Stimulated activated CD4-positive, alpha-beta T cell treated with anti-CD3 and anti-CD28 coated beads, TNF-alpha, amount 100 ng/mL, for 4 hours (primary cell): Measurements from ENCODE around the gene NAXD.
"Not testable (repeated sequence)": the region's sequence is repeated elsewhere in the genome, so short reads cannot be mapped to it uniquely, and the experiment has no call there.

Experiments
- DNase-seq, 3 experiments: peaks; one replicate each; pipeline ENCODE4 v3.0.0-alpha.2; 2020; ENCODE audit warnings: low read depth in 3 of 3

Gene NAXD

DNA sequence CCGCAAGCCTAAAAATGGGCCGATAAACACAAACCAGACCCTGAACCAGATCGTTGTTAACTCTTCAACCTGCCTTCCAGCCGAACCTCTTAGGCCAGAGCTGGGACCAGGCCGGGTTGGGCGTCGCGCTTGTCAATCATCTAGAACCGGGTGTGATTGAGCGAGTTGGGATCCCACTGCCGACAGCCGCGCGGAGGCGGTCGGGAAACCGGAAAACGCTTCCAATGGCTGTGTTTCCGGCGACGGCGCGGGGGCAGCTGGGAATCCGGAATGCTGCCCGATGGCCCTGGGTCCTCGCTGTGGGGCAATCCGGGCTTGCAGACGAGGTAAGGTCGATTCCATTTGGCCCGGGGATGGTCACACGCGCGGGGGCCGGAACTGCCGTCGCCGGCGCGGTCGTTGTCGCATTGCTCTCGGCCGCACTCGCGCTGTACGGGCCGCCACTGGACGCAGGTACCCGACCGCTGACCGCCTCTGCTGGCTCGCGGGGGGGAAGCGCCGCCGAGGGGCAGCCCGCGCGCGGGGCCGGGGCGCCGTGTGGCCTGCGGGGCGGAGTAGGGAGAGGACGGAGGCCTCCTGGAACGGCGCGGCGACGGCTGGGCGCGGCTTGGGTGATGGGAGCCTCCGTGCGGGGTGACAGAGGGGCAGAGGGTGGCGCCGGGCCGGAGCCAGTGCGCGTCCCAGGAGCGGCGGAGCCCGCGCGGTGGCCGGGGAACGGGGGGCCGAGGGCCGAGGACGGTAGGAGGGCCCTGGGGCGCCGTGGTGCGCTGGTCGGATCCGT, at the start of gene NAXD:
TSS of gene NAXD (plus strand) at position 224 of the 781 bp plus-strand sequence. CDS start at position 281, 57 bp downstream.
- peak; percentile 50 to 68 (median 61) for DNase-seq

DNA sequence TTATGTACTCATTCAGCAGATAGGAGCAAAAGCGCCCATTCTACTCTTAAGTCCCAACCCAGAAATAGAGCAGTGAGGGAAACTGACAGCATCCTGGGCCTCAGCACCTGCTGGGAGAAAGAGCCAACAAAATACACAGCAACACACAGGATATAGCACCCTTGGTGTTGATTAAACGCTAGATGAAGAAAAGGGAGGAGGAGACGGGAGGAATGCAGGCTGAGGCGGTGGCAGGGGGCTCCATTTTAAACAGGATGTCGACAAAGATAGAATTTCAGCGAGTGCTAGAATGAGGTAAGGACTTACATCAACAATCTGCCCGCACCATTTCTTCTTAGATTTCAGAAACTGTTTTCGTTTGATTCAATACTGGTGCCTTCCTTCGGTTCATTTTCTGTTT, 49.2 kb upstream of the NAXD start:
- DNase-seq, result no peak

DNA sequence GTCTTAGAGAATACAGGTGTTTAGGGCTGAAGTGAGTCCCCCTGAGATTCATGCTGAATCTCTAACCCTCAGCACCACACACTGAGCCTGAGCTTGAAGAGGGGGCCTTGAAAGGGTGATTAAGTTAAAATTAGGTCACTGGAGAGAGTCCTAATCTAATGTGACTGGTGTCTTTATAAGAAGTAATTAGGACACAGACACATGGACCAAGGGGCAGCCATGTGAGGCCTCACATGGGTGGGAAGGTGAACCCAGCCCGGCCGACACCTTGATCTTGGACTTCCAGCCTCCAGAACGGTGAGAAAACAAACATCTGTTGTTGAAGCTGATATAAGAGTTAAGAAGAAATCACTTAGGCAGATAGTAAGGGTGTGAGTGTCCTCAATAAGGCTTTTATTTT, 46.7 kb upstream of the NAXD start:
- no peak for DNase-seq

DNA sequence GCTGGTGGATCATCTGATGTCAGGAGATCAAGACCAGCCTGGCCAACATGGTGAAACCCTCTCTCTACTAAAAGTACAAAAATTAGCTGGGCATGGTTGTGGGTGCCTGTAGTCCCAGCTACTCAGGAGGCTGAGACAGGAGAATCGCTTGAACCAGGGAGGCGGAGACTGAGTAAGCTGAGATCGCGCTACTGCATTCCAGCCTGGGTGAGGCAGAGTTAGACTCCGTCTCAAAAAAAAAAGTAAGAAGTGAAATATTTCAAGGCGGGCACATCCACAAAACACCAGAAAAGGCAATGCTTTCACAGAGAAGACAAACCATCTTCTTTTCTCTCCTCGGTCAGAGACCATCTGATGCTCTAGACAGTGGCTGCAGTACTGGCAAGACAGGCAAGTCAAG, 45.4 kb upstream of the NAXD start:
- DNase-seq, result not testable (repeated sequence)

DNA sequence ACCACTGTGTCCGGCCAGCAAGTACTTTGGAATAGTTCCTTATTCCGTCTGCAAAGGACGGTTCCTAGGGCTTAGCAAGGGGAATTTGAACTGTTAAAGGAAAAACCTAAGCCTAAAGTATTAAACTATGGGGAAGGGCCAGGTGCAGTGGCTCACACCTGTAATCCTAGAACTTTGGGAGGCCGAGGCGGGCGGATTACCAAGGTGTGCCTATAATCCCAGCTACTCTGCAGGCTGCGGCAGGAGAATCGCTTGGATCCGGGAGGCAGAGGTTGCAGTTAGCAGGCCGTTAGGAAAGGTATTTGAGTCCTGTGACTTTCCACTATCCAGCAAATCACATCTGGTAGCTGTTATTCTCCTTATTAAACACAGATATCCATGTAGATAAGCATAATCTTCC, 44.5 kb upstream of the NAXD start:
- DNase-seq, result no peak

DNA sequence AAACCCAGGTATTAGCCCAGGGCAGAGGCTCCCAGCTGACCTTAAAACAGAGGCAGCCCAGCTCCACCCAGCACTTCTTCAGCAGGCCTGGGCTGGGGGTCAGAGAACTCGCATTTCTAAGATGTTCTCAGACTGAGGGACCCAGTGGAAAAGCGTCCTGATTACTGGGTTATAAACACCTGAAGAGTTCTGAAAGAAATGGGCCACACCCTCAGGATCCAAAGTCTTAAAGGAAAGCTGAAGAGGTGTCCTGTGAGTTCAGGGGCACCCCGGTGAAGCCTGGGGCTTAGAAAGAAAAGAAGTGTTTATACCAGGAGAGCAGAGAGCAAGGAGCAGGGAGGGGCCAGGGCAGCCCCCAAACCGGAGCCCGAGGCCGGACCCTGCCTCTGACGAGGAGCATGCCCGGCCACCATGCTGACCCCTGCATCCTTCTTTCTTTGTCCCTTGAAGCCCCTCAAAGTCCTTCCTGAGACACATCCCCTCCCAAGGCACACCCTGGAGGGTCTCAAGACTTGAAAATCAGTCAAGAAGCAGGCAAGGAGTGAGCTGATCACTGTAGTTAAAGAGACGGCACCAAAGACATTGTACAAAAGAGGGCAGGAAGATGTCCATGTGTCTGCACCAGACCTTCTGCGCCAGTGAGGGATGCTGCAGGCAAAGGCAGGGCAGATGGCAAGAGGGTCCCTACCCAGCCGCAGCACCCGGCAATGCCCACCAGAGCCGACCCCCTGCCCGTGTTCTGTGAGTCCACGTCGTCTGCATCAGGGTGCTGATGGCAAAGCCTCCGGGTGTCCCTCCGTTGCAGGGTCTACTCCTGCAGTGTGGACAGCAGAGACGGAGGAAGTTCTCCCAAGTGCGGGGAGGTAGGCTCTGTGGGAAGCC, 43.2 kb upstream of the NAXD start:
- no peak for DNase-seq

DNA sequence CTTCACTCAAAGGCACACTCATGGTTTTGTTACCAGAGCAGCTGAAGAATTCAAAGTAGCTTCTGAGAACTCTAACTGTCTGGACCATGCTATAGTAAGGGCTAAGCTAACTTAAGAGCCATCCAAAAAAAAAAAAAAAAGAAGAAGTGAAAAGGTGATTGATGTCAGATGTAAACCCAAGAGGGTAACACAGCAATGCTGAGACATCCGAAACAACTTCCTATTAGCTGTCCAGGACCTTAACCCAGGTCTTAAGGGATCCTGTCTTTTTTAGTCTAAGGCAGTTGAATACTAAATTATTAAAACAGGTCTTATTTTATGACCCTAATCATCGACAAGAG, 42.6 kb upstream of the NAXD start:
- no peak for DNase-seq

DNA sequence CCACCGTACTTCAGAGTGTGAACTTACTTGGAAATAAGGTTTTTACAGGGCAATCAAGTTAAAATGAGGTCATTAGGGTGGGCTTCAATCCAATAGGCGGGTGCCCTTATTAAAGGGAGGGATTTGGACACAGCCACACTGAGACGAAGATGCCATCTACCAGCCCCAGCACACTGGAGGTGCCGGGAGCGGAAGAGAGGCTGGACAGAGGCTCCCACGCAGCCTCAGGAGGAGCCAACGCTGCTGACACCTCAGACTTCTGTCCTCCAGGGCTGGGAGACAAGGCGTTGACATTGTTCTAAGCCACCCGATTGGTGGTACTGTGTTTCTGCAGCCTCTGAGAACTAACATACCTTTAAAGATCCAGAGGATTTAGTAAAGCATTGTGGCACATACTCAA, 41.2 kb upstream of the NAXD start:
- no peak for DNase-seq

DNA sequence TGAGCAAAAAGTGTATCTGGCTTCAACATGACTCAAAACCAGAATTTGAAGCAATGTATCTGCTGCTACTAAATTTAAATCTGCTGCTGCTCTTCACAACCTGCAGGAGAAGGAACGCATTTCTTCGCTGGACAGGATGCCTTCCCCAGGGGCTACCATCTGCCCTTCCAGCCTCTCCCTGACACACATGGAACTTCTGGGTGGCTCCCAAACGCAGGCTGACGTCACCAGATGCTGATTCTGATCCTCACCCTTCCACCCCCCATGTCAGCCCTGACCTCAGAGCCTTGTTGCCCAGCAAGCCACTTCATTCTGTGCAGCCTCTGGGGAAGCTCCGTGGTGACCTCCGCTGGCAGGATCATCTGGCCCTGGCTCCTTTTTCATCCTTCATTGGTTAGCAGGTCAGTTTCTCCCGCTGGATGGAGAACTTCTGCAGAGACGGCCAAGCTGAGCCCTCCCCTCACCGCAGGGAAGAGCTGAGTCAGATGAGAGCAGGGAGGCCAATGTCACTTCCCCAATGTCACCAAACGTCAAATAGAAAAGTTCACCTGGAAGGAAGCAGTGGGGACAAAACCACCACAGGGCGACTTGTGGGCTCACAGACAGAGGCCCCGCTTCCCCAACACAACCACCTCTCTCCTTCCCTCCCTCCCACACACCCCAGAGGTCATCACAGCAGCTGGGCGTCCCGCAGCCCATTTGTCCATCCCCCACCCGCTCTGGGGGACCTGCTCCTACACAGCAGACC, 39.8 kb upstream of the NAXD start:
- DNase-seq, result no peak

DNA sequence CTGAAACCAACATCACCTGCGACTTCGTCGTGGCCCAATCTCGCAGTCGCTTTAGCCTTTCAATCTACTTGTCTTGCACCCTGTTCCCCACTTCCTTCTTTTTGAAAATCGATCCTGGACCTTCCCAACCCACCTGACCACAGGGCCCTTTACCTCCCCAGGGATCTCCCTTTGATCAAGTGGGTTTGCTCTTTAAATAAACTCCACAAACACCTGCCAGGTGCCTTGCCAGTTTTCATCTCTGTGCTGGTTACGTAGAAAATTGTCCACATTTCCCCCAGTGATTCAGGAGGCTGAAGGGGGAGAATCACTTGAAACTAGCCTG, 39.3 kb upstream of the NAXD start:
- DNase-seq, result no peak

DNA sequence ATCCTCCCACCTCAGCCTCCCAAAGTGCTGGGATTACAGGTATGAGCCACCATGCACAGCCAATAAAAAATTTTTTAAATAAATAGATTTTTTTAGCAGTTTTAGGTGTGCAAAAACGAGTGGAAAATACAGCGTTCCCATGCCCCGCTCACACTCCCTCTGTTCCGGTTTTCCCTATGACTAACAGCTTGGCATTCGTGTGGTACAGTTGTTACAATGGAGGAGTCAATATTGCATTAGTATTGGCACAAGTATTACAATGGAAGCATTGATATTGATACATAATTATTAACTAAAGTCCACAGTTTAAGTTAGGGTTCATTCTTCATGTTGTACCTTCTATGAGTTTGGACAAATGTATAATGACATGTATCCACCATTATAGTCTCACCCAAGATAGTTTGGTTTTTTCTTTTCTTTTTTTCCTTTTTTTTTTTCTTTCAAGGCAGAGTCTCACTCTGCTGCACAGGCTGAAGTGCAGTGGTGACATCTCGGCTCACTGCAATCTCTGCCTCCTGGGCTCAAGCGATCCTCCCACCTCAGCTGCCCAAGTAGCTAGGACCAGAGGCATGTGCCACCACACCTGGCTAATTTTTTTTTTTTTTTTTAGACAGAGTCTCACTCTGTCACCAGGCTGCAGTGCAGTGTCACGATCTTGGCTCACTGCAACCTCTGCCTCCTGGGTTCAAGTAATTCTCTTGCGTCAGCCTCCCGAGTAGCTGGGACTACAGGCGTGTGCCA, 38.4 kb upstream of the NAXD start:
- DNase-seq, result no peak

DNA sequence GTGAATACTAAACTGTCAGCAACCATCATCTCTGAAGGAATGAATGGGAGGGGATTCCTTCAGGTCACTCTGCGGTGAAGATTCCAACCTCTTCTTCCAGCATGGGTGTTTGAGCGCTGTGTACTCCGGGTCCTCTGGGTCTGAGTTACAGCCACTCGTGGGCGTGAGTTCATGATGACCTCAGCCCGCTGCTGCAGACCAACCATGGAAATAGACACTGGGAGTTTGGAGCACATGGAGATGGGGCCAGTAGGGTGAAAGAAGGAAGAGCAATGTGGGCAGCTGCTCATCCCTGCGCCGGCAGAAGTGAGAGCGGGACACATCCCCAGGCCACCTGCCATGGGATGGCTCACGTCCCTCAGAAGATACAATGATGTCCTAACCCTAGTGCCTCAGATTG, 37.0 kb upstream of the NAXD start:
- DNase-seq, result no peak

DNA sequence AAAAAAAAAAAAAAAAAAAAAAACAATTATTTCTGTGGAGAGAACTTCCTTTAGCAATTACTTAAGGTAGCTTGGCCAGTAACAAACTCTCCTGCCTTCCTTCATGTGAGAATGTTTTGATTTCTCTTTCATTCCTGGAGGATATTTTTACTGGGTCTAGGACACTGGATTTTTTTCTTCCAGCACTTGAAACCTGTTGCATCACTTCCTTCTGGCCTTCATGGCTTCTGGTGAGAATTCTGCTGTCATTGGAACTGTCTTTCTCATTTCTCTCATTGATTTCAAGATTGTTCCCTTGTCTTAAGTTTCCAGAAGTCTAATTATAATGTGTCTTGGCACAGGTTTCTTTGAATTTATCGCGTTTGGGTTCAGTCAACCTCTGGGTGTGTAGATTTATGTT, 34.5 kb upstream of the NAXD start:
- no peak for DNase-seq

DNA sequence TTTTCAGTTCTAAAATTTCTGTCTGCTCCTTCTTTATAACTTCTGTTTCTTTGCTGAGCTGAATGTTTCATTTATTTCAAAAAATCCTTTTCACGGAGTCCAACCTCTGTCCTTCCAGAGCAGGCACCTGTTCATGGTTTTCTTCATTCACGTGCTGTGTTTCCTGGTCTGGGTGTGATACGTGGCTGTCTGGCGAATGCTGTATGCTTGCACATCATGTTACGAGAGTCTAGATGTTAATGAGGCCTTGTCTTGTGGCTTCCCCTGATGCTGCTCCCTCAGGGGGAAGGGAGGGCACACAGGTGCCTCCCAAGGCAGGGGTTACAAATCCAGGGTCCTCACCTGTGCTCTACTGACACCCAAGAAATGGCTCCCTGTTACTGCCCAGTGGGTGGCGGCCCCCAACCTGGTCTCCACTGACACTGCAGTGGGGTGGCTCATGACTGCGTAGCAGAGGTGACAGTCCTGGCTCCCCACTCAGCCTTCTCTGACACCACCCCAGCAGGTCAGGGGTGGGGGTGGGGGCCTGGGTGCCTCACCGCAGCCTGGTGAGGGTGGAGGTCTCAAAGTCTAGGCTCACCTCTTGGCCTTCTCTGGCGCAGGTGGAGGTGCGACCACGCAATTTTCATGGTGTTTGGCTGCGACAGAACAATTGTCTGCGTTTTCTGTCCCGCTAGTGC, 33.7 kb upstream of the NAXD start:
- no peak for DNase-seq

DNA sequence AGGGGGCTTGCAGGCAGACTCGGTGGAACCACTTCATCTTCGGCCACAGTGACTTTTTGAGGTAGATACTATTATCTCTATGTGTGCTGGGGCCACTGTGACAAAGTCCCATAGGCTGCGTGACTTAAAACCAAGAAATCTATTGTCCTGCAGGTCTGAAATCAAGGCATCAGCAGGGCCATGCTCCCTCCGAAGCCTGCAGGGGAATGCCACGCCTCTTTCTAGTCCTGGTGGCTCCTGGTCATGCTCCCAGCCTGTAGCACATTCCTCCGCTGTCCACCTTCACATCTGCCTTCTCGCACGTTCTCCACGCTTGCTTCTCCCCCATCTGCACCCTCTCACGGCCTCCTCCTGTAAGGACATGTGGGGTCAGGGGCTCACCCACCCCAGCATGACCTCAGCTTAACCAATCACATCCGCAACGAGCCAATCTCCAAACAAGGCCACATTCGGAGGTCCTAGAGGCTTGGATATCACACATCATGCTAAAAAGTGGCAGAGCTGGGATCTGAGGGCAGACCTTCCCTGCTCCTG, 32.9 kb upstream of the NAXD start:
- no peak for DNase-seq

DNA sequence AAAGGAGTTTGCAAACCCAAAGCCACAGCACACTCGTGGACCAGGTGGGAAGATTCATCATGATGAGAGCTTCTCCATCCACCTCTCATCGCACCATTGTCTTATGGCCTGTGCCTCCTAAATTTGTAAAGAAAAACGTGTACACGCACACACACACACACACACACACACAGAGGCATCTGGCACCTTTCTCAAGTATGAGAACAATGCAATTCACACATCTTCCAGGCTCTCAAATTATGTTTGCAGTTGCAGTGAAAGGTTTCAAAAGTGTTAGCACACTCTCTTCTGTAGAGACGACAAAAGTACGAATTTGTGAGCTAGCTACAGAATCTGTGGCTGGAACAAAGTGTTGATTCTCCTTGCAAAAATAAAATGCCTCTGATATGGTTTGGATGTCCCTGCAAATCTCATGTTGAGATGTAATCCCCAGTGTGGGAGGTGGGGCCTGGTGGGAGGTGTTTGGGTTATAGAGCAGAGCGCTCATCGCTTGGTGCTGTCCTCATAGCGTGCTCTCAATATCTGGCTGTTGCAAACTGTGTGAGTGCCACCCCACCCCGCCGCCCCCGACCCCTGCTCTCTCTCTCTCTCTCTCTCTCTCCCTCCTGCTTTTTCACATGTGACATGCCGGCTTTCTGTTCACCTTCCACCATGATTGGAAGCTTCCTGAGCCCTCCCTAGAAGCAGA, 32.0 kb upstream of the NAXD start:
- no peak for DNase-seq

DNA sequence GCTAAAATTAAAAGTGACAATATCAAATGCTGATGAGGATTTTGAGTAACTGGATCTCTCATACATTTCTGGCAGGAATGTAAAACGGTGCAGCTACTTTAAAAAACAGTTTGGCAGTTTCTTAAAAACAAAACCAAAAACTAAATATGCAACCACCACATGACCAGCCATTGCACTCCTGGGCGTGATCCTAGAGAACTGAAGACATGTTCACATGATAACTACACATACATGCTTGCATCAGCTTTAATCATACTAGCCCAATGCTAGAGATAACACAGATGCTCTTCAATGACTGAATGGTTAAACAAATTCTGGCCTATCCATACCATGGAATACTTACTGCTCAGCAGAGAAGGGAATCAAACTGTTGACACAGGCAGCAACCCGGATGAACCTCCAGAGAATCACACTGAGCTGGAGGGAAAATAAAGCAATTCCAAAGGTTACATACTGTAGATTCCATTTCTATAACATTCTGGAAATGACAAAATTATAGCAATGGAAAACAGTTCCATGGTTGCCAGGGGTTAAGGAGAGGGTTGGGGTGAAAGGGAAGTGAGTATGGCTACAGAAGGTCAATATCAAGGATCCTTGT, 25.5 kb upstream of the NAXD start:
- DNase-seq, result no peak

DNA sequence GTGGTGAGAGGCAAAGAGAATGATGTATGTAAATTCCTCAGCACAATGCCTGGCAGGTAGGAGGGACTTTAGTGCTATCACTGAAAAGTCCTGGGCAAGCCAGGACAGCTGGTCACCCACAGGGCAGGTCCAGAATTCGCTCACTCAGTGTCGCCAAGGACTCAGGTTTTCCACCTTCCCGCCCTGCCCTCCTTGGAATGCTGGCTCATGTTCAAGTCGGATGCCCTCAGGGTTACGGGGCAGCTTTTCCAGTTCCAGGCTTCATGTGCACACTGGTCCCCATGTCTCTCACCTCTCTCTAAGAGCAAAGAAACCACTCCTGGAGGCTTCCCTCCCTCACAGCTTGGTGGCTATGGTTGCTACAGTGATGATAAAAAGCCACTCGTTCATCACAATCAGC, 24.8 kb upstream of the NAXD start:
- no peak for DNase-seq

DNA sequence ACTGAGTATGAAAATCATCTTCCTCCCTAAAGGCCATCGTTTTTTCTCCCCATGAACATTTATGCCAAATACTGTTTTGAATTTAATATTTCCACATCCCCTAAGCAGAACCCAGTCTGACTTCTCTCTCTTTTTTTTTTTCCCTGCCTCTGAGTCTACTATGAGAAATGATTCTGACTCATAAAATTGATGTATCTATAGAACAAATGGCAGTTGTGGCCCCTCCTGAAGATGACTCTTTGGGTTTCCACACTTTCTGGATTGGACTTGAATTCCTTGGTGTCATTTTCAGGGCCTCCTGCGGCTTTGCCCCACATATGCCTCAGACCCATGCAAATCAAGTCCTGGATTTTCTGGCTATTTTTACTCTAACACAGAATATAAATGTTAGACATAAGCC, 22.7 kb upstream of the NAXD start:
- no peak for DNase-seq
